Osteocyte (in vitro differentiated cells): ENCODE data around the gene HES2. TPM values are rescaled to one million over a fixed set of nuclear protein-coding genes. Genes with fewer than 3 reads are reported as not detected.
"Not testable (repeated sequence)": the region's sequence is repeated elsewhere in the genome, so short reads cannot be mapped to it uniquely, and the experiment has no call there.

Experiments
- DNase-seq: peaks from one replicate; pipeline ENCODE4 v3.0.0; 2021; ENCODE audit warnings: mixed read lengths; ENCODE audit not compliant: unreplicated experiment; ENCODE audit errors: extremely low spot score
- H3K27ac Mint-ChIP-seq: one replicate; pipeline ENCODE4 v1.8.0; 2021; ENCODE audit warnings: mild to moderate bottlenecking, mixed read lengths; ENCODE audit not compliant: unreplicated experiment
- H3K27me3 Mint-ChIP-seq: one replicate; pipeline ENCODE4 v1.8.0; 2021; ENCODE audit warnings: mixed read lengths; ENCODE audit not compliant: unreplicated experiment
- H3K36me3 Mint-ChIP-seq: one replicate; pipeline ENCODE4 v1.8.0; 2021; ENCODE audit warnings: mixed read lengths; ENCODE audit not compliant: unreplicated experiment
- H3K4me1 Mint-ChIP-seq: one replicate; pipeline ENCODE4 v1.8.0; 2021; ENCODE audit warnings: mixed read lengths; ENCODE audit not compliant: unreplicated experiment
- H3K4me3 Mint-ChIP-seq: one replicate; pipeline ENCODE4 v1.8.0; 2021; ENCODE audit warnings: mild to moderate bottlenecking, moderate library complexity, mixed read lengths; ENCODE audit not compliant: unreplicated experiment
- H3K9me3 Mint-ChIP-seq: one replicate; pipeline ENCODE4 v1.8.0; 2021; ENCODE audit warnings: mixed read lengths; ENCODE audit not compliant: unreplicated experiment
- total RNA-seq: library from RNA; stranded (reverse); gene quantifications from 2 replicates; pipeline ENCODE4 v1.2.1, GENCODE V29; 2021
- TF ChIP-seq, protein P1 (sequence below): fragments of 200-600 bp; sonication (generic); IDR thresholded peaks from 2 replicates; pipeline ENCODE4 v1.5.0; 2021; ENCODE audit warnings: antibody characterized with exemption, mild to moderate bottlenecking, moderate library complexity

Gene HES2
- total RNA-seq, 1 donor from 2014 or later, result not detected

DNA sequence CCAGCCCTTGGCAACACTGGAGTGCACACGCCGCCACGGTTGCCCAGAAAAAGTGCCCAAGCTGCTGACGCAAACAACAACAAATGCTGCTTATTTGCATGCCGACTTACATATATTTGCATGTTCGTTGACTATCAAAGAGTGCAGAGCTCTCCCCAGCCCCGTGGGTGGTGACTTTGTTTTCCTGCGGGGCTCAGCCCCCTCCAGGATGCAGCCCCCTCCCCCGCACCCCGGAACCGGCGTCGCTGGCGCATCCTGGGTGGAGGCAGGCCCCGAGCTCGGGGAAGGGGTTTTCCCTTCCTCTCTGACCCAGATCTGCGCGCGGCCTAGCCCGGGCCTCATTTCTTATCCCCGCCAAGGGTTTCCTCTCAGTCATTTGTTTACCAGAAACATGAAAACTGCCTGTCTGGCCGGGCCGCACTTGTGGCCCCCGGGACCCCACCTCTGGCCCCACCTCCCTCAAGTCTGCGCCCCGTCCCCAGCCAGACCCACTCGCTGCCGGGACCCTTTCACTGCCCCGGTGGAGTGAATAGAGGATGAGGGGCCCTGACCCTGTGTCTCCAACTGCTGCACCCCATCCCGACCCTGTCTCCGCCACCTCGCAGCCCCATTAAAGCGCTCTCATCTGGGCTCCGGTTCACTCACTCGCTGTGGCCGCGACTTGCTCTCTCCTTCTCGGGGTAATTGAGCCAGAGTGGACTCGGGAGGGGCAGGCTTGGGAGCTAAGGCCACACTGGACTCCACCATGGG is 40.8 kb upstream of the HES2 start:
- Mint-ChIP-seq H3K4me1 (no peaks in the 10 kb centered on the region), H3K36me3 (peaks cover 9% of the 10 kb centered on the region), H3K27me3 (no peaks in the 10 kb centered on the region), H3K9me3 (no peaks in the 10 kb centered on the region), H3K27ac (no peak overlapping the region), H3K4me3 (no peak overlapping the region)
- no peak for DNase-seq
- TF ChIP-seq, protein P1, sequence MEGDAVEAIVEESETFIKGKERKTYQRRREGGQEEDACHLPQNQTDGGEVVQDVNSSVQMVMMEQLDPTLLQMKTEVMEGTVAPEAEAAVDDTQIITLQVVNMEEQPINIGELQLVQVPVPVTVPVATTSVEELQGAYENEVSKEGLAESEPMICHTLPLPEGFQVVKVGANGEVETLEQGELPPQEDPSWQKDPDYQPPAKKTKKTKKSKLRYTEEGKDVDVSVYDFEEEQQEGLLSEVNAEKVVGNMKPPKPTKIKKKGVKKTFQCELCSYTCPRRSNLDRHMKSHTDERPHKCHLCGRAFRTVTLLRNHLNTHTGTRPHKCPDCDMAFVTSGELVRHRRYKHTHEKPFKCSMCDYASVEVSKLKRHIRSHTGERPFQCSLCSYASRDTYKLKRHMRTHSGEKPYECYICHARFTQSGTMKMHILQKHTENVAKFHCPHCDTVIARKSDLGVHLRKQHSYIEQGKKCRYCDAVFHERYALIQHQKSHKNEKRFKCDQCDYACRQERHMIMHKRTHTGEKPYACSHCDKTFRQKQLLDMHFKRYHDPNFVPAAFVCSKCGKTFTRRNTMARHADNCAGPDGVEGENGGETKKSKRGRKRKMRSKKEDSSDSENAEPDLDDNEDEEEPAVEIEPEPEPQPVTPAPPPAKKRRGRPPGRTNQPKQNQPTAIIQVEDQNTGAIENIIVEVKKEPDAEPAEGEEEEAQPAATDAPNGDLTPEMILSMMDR, result no peak

DNA sequence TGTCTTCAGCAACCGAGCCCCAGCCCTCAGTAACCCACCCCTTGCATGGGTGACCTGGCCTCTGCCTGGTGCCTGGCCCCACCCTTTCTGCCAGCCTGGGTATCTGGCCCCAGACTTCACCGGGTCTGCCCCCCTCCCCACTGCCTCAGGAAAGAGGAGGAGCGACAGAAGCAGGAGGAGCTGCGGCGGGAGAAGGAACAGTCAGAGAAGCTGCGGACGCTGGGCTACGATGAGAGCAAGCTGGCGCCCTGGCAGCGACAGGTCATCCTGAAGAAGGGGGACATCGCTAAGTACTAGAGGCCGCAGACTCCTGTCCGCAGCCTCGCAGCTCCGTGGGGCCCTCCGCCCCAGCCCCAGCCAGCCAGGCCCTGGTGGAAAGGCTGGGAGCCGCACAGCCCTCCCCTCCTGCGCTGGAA is 40.1 kb upstream of the HES2 start:
- no peak for DNase-seq
- H3K27ac Mint-ChIP-seq, result no peak overlapping the region
- no peak overlapping the region for H3K4me3 Mint-ChIP-seq
- H3K4me1 Mint-ChIP-seq, result no peaks in the 10 kb centered on the region
- H3K9me3 Mint-ChIP-seq, result no peaks in the 10 kb centered on the region
- no peaks in the 10 kb centered on the region for H3K27me3 Mint-ChIP-seq
- TF ChIP-seq, protein P1, result no peak
- H3K36me3 Mint-ChIP-seq, result peaks cover 9% of the 10 kb centered on the region

DNA sequence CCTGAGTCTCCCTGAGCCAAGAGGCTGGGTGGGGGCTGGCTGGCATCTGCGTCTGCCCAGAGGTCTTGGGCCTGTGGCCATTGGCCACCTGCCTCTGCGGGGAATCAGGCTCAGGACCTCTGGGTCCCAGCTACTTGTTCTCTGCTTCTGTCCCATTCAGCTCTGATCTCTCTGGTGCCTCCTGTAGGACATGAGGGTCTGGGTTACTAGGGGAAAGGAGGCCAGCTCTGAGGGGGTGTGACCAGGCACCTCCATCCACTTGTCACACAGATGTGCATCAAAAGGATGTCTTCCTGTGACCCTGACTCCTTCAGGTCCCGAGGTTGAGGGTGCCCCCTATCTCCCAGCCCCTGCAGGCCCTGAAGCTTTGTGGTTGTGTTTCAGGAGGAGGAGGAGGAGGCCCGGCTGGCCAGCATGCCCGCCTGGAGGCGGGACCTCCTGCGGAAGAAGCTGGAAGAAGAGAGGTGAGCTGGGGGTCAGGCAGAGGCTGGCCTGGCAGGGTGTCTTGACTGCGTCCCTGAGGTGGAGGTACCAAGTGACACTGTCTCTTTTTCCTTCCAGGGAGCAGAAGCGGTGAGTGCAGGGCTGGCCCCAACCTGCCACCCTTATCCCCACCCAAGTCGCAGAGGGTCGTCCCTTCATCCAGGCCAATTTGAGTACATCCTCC is 37.2 kb upstream of the HES2 start:
- TF ChIP-seq, protein P1, result no peak
- no peak for DNase-seq
- no peaks in the 10 kb centered on the region for H3K27me3 Mint-ChIP-seq
- no peak overlapping the region for H3K4me3 Mint-ChIP-seq
- peaks cover 2% of the 10 kb centered on the region for H3K36me3 Mint-ChIP-seq
- no peak overlapping the region for H3K27ac Mint-ChIP-seq
- H3K9me3 Mint-ChIP-seq, result no peaks in the 10 kb centered on the region
- no peaks in the 10 kb centered on the region for H3K4me1 Mint-ChIP-seq

DNA sequence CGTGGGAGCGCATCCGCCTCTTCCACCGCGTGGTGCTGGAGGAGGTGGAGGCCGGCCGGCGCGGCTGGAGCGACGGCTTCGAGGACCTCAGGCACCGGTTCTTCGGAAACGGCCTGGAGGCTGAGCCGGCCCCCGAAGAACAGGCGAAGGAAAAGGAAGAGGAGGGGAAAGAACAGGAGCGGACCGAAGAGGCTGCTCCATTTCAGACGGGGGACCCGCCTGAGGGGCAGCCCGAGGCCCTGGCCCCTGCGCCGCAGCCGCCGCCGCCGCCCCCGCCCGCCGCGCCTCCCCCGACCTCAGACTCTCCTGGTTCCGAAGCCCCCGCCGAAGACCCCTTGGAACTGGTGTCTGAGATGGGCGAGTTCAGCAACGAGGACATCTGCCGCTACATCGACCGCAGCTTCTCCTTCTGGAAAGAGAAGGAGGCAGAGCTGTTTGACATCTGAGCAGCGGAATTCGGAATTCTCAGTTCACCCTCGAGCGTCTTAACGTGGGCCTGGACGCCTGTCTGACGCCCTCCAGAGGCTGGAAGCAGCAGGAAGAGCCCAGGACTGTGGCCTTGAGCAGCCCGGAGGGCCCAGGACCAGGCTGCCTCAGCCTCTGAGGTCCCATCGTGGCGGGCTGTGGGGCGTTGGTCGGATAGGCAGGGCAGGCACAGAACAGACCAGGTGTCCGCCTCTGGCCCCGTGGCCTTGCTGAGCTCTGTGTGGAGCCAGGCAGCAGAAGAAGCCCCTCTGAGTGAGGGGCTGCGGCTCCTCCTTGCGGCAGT is 36.2 kb upstream of the HES2 start:
- not testable (repeated sequence) for H3K27me3 Mint-ChIP-seq, H3K4me3 Mint-ChIP-seq, H3K27ac Mint-ChIP-seq, H3K36me3 Mint-ChIP-seq, H3K9me3 Mint-ChIP-seq, DNase-seq, H3K4me1 Mint-ChIP-seq

DNA sequence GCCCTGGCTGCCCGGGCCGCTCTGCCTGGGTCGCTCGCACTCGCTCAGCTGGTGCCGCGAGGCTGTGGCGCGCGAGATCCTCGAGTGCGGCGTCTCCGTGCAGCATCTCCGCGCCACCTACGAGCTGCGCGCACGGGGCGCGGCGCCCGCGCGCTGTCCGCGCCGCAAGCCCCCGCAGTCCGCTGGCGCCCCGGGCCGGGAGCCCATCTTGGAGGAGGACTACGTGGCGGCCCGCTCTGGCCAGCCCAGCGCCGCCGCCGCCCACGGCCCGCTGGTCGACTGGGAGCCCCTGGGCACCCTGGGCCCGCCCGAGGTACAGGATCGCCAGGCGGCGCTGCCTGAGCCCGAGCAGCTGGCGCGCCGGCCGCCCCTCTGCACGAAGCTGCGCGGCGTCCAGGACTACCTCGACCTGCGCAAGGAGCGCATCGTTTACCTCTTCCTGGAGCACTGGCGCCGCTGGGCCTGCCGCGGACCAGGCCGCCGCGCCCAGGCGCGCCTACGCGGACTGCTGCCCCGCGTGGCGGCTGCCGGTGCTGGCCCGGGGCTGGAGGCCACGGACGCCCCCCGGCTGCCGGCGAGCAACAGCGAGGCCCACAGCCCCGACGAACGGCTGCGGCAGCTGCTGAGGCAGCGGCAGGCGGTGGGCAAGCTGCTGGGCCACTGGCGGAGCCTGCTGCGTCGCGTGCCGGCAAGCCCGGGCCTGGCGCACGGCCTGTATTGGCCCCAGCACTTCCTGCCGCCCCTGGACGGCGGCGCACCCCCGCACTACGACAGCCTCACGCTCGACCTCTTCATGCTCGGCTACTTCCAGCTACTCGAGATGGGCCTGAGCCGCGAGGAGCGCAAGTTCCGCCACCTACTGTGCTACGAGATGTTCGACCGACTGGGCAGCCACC is 35.4 kb upstream of the HES2 start:
- Mint-ChIP-seq H3K9me3 (no peaks in the 10 kb centered on the region), H3K27me3 (peaks cover 6% of the 10 kb centered on the region), H3K4me1 (no peaks in the 10 kb centered on the region), H3K27ac (no peak overlapping the region), H3K36me3 (no peaks in the 10 kb centered on the region), H3K4me3 (no peak overlapping the region)
- no peak for DNase-seq
- TF ChIP-seq, protein P1, result no peak

DNA sequence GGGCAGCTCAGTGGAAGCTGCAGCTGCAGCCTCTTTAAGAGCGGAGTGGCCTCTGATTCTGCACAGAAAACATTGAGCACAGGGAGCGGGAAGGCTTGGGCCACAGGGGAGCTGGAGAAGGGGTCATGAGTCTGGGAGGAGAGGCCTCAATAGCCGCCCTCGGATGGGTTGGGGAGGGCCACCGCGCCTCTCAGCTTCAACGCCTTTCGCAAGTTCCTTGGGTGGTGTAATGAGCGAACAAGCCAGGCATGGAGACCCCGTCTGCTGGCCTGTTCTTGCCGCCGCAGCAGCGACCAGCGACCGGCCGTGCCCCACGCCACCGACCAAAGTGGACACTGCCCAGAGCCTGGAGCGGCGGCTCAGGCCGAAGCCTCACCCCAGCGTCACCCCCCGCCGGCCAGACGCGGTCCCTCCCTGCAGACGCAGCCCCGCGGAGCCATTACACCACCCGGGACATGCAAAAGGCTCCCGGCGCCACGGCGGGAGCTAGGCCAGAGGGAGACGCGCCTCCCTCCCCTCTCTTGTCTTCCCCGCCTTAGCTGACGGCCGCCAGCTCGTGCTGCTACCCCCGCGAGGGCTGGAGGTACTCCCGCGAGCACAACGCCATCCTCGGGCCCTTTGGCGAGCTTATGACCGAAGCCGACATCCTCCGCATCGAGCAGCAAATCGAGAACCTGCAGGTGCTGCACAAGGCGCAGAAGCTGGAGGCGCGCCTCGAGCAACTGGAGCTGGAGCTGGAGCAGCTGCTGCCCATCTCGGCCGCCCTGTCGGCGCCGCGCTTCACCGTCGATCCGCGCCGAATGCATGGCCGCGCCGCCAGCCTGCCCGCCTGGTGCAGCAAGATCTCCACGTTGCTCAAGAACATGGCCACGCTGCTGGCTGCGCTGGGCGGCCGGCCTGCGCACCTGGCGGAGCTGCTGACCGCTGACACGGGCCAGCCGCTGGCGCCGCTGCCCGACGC is 34.5 kb upstream of the HES2 start:
- H3K36me3 Mint-ChIP-seq, H3K4me3 Mint-ChIP-seq, H3K27ac Mint-ChIP-seq, DNase-seq, H3K9me3 Mint-ChIP-seq, H3K4me1 Mint-ChIP-seq: not testable (repeated sequence)
- H3K27me3 Mint-ChIP-seq, result peaks cover 14% of the 10 kb centered on the region
